Upper lobe of left lung (tissue), 6 donors: Measurements from ENCODE around the gene OR10AD1. TPM values are rescaled to one million over a fixed set of nuclear protein-coding genes. Genes with fewer than 3 reads are reported as not detected.

ENCODE experiments used
- ATAC-seq, 2 donors: fragments of 200-7000 bp; cut with Tn5 transposase; one replicate each; pipeline ENCODE4 v1.9.1; 2022; ENCODE audit warnings: mild to moderate bottlenecking in 2 of 2, moderate library complexity in 2 of 2; ENCODE audit not compliant: low FRiP score in 2 of 2
- DNase-seq, 2 donors: peaks; one replicate each; pipeline ENCODE4 v3.0.0-alpha.2; 2019 to 2020
- H3K27ac ChIP-seq, 4 donors: fragments of 200-600 bp; sonication (generic); one replicate each; pipeline ENCODE4 v1.5.1; 2016 to 2019
- H3K27me3 ChIP-seq, 4 donors: fragments of 200-600 bp; sonication (generic); one replicate each; pipeline ENCODE4 v1.5.1; 2017 to 2019
- H3K36me3 ChIP-seq, 4 donors: fragments of 200-600 bp; sonication (generic); one replicate each; pipeline ENCODE4 v1.5.1; 2016 to 2019
- H3K4me1 ChIP-seq, 4 donors: fragments of 200-600 bp; sonication (generic); one replicate each; pipeline ENCODE4 v1.5.1; 2018 to 2019
- H3K4me3 ChIP-seq, 4 donors: fragments of 200-600 bp; sonication (generic); one replicate each; pipeline ENCODE4 v1.5.1; 2017 to 2019; ENCODE audit warnings: mild to moderate bottlenecking in 2 of 4, moderate library complexity in 1 of 4
- H3K9me3 ChIP-seq, 4 donors: fragments of 200-600 bp; sonication (generic); one replicate each; pipeline ENCODE4 v1.5.1; 2018 to 2019
- EP300 ChIP-seq, 4 donors: sonication (generic); formaldehyde crosslinking; IDR thresholded peaks; one replicate each; pipeline ENCODE4 v1.5.1; 2017; ENCODE audit warnings: antibody characterized with exemption in 4 of 4, control low read depth in 2 of 4
- POLR2A ChIP-seq, 4 donors: fragments of 450-650 bp; IDR thresholded peaks; one replicate each; pipeline ENCODE4 v1.5.1; 2016 to 2017; ENCODE audit warnings: antibody characterized with exemption in 4 of 4, mild to moderate bottlenecking in 2 of 4
- POLR2AphosphoS5 ChIP-seq, 2 donors: sonication (generic); formaldehyde crosslinking; IDR thresholded peaks; one replicate each; pipeline ENCODE4 v1.5.1; 2017; ENCODE audit warnings: antibody characterized with exemption in 2 of 2
- WGBS, 2 donors: methylation state at CpG; one replicate each; pipeline ENCODE4 v1.1.5; 2017 to 2018; 5-methylcytosine and 5-hydroxymethylcytosine counted together
- total RNA-seq, 6 donors: library from RNA; depleted of rRNA in 4 of 6; stranded (reverse); fragments of >200 nt in 4 of 6; gene quantifications; one replicate each; pipeline versions ENCODE4 v1.1.0 to v1.2.1, GENCODE V29; 2016 to 2021
- TF ChIP-seq, protein P1 (sequence below), 6 experiments: fragments of 450-650 bp in 4 of 6; fragments of 200-600 bp in 2 of 6; sonication (generic) in 2 of 6; IDR thresholded peaks; one replicate each; pipeline ENCODE4 v1.5.1; 2016 to 2019; ENCODE audit warnings: antibody characterized with exemption in 6 of 6
- donor health status: DM: no; HTN: no; CAD: no; lungs with moderate emphysema.
- donor health status: DM: no; HTN: yes; CAD: no; lungs with severe emphysema.

OR10AD1 gene
- total RNA-seq, 6 donors from 2014 or later = not detected

DNA sequence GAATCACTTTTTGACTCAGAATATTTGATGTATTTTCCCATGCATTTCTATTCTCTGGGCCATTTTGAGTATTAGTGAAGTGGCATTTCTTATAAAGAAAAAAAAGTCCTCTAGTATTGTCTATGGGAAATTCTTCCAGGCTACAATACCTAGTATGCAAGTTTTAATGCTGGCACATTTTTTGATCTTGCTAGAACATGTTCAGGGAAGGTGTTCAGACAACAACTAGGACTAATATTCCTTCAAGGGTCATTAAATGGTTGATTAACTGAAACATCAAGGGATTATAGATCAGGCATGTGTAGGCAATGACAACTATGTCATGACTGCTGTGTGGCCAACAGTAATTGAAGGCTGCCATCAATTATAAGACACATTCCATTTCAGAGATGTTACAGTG, 12.0 kb downstream of the OR10AD1 start:
- no peak for ATAC-seq
- H3K4me3 ChIP-seq = no peak overlapping the region
- TF ChIP-seq POLR2AphosphoS5 (IDR thresholded peaks at IDR 0.05) (no peak), EP300 (IDR thresholded peaks at IDR 0.05) (no peak), POLR2A (IDR thresholded peaks at IDR 0.05) (no peak)
- TF ChIP-seq, protein P1, sequence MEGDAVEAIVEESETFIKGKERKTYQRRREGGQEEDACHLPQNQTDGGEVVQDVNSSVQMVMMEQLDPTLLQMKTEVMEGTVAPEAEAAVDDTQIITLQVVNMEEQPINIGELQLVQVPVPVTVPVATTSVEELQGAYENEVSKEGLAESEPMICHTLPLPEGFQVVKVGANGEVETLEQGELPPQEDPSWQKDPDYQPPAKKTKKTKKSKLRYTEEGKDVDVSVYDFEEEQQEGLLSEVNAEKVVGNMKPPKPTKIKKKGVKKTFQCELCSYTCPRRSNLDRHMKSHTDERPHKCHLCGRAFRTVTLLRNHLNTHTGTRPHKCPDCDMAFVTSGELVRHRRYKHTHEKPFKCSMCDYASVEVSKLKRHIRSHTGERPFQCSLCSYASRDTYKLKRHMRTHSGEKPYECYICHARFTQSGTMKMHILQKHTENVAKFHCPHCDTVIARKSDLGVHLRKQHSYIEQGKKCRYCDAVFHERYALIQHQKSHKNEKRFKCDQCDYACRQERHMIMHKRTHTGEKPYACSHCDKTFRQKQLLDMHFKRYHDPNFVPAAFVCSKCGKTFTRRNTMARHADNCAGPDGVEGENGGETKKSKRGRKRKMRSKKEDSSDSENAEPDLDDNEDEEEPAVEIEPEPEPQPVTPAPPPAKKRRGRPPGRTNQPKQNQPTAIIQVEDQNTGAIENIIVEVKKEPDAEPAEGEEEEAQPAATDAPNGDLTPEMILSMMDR (IDR thresholded peaks at IDR 0.05) = no peak
- H3K4me1 ChIP-seq = peaks cover 0 to 17% (median 12%) of the 10 kb centered on the region in 4 donors
- no peaks in the 10 kb centered on the region for H3K27me3 ChIP-seq
- no peaks in the 10 kb centered on the region for H3K9me3 ChIP-seq
- no peak for DNase-seq
- no peaks in the 10 kb centered on the region for H3K36me3 ChIP-seq
- H3K27ac ChIP-seq = no peak overlapping the region

DNA sequence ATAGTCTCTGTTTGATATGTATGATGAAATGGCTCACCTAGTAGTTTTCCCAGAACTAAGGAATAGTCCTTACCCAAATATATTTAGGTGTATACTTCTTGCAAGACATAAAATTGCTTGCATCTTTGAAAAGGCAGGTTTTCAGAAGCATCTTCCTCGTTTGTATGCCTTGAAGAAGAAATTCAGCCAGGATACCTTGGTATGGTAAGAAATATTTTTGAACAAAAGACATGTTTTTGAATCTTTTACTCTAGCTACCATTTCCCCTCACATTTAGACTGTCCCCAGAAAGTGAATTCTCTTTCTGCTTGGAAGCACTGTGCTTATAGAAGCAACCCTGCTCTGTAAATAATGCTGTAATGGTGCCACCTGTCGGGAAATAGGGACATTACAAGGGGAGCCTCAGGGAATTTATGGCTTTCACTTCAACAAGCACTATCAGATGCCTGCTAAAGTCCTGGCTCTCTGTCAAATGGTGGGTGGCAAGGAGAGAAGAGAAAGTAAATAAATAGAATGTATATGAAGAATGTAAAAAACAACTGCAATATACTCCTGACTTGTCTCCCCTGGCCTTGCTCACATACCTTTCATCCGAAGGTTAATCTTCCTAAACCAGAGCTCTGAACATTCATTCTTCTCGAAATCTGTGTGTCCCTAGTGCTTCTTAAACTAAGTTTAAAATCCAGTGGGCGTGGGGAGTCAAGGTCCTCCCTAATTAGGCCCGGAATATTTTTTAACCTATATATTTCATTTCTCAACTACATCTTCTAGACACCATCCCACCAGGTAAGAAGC, 13.6 kb downstream of the OR10AD1 start:
- peak in 1 of 2 donors; percentile 45 for DNase-seq
- TF ChIP-seq EP300 (IDR thresholded peaks at IDR 0.05) (no peak), POLR2A (IDR thresholded peaks at IDR 0.05) (no peak)
- TF ChIP-seq, protein P1 (IDR thresholded peaks at IDR 0.05) = peak; percentile 83 to 88 (median 84)
- Histone ChIP-seq H3K4me3 (no peak overlapping the region), H3K4me1 (peaks cover 3 to 17% (median 15%) of the 10 kb centered on the region in 4 donors), H3K27ac (no peak overlapping the region), H3K27me3 (peaks cover 0 to 8% (median 3%) of the 10 kb centered on the region in 4 donors), H3K36me3 (no peaks in the 10 kb centered on the region), H3K9me3 (no peaks in the 10 kb centered on the region)
- WGBS, 2 donors = 46 to 47% methylated on average over 6 of the region's 6 CpGs
- ATAC-seq = peak; percentile 72 to 90

DNA sequence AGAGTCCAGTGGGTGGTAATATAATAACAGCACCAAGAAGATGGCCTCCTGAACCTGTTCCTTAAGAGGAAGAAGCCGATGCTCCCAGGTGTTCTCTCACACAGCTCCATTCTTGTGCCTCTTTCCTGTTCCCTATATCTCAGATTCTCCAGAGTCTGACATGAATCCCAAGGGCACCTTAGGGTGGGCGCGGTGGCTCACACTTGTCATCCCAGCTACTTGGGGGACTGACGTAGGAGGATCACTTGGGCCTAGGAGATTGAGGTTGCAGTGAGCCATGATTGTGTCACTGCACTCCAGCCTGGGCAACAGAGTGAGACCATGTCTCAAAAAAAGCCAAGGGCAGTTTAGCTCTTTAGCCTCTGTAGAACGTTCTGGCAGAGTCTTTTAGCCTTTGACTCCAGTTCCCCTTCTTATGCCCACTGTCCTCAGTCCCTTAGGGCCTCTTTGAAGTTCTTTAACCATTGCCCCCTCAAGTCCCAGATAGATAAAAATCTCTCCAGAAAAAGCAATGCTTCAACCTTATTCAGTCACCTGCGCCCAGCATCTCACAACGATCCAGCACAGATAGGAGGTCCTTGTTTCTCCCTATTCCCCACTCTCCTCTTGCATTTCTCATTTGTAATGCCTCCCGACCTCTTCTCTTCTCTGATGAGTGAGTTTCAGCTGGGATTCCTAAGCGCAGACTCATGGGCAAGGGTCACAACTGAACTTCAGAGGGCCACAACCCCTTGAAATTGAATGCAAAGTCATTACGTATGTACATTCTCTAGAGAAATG, 15.0 kb downstream of the OR10AD1 start:
- H3K27me3 ChIP-seq = peaks cover 0 to 20% (median 13%) of the 10 kb centered on the region in 4 donors
- no peak overlapping the region for H3K4me3 ChIP-seq
- ATAC-seq (no peak), DNase-seq (no peak)
- H3K4me1 ChIP-seq = peaks cover 11 to 22% (median 18%) of the 10 kb centered on the region in 4 donors
- no peak for TF ChIP-seq POLR2AphosphoS5 (IDR thresholded peaks at IDR 0.05)
- no peak for TF ChIP-seq EP300 (IDR thresholded peaks at IDR 0.05)
- TF ChIP-seq POLR2A (IDR thresholded peaks at IDR 0.05) = no peak
- TF ChIP-seq, protein P1 (IDR thresholded peaks at IDR 0.05) = no peak
- 88 to 91% methylated on average over 10 of the region's 10 CpGs for whole genome bisulfite sequencing, 2 donors
- H3K36me3 ChIP-seq = no peaks in the 10 kb centered on the region
- H3K9me3 ChIP-seq = no peaks in the 10 kb centered on the region
- no peak overlapping the region for H3K27ac ChIP-seq

DNA sequence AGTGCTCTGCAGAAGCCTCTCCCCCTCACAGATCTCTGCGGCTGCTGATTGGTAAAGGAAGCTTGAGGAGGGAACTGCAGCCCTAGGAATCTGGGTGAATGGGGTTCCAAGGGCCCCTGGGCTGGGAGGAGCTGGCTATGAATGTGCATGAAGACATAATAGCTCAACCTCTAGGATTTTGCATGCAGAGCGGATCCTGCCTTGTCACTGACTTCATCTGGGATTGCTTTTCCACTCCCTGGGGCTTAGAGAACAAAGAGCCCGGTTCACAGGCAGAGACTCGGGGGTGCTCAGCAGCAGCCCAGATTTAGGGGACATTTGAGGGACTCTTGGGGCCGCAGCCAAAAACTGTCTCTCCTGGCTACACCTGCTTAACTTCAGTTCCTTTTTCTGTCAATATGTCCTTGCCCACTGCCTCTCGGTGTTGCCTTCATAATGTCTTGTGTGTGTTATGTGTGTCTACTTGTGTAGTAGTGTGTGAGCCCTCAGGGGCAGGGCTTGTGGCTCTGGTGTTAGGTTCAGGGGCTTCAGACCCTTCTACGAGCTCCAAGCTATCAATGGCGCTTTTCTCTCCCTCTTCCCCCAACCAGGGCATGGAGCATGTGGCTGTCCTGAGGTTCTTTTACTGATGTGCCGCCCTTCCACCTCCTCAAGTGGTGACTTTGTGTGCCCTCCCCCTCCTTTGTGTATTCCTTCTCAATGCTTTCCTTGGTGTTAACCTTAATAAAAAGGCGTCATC, 17.7 kb downstream of the OR10AD1 start:
- DNase-seq = no peak
- Histone ChIP-seq H3K27me3 (peaks cover 0 to 20% (median 13%) of the 10 kb centered on the region in 4 donors), H3K36me3 (no peaks in the 10 kb centered on the region), H3K4me1 (peaks cover 16 to 26% (median 21%) of the 10 kb centered on the region in 4 donors), H3K27ac (no peak overlapping the region), H3K4me3 (no peak overlapping the region), H3K9me3 (no peaks in the 10 kb centered on the region)
- TF ChIP-seq, protein P1 (IDR thresholded peaks at IDR 0.05) = no peak
- TF ChIP-seq POLR2A (IDR thresholded peaks at IDR 0.05) (no peak), POLR2AphosphoS5 (IDR thresholded peaks at IDR 0.05) (no peak), EP300 (IDR thresholded peaks at IDR 0.05) (no peak)
- 71 to 89% methylated on average over 7 to 10 of the region's 10 CpGs for WGBS, 2 donors
- no peak for ATAC-seq
